ENCODE data around the gene NBPF11.
"Not testable (repeated sequence)": the region's sequence is repeated elsewhere in the genome, so short reads cannot be mapped to it uniquely, and the experiment has no call there.

NBPF11 gene

DNA sequence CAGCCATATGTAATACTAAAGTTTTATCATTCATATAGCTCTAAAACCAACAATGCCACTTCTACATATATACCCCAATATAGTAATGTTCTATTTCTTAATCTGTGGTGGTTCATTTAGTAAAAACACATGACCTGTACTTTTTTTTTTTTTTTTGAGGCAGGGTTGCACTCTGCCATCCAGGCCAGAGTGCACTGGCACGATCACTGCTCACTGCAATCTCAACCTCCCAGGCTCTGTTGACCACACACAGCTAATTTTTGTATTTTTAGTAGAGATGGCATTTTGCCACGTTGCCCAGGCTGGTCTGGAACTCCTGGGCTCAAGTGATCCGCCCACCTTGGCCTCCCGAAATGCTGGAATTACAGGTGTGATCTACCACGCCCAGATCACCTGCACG, 2.1 kb downstream of the NBPF11 start:
- DNase-seq = not testable (repeated sequence)

GRCh38 chr1:148149050-148149815, 2.8 kb downstream of the NBPF11 start:
- DNase-seq = not testable (repeated sequence)

DNA sequence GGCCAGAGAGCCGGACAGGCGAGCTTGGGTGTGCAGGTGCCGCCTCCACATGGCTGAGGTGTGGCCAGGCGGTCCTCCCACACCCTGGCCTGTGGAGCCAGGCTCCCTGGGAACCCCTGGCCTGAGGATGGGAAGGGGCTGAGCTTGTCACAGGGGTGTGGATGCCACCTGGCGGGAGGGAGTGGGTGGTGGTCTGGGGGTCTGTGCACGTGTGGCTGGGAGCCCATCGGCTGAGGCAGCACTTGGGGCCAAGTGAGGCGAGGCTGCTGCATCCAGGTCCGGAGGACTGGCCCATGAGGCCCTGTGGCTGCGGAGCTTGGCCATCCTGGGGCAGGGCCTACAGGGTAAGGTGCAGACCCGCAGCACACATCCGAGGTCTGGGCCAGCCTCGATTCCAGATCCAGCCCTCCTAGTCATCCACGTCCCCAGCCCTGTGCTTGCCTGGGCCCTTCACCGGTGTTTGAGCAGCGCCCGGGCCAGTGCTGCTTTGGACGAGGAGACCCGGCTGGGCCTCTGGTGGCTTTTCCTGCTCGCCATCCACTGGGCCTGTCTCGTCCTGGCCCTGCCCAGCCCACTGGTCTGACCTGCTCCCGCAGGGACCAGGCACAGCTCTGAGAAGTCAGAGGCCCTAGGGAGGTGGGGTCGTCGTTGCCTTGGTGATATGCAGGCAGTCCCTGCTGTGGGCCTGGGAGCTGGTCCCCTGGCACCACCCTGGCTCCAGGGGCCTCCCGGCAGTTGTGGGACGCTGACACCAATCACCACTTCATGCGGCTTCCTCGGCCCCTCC, 4.8 kb downstream of the NBPF11 start:
- not testable (repeated sequence) for DNase-seq

- not testable (repeated sequence) for DNase-seq
Observed at GRCh38 chr1:148146191-148146997, 5.7 kb downstream of the NBPF11 start.

DNA sequence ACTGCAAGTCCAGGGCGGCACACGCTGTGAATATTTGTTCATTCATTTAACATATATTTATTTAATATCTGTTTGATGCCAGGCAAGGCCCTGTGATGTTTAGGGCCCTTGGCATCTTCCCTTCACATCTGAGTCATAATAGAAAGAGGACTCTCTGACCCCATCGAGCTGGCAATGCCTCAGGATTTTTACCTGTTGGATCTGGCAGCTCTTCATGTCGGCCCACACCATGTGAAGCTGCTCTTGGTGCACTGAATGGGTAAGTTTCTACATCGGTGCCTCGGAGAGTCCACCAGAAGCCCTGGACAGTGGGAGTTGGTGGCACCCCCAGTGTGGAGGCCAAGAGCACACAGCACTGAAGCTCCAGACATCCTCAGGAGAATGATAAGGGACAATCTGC, 8.9 kb downstream of the NBPF11 start:
- DNase-seq = not testable (repeated sequence)

GRCh38 chr1:148141936-148142335, 10.1 kb downstream of the NBPF11 start:
- not testable (repeated sequence) for DNase-seq

GRCh38 chr1:148138606-148139005, 13.5 kb downstream of the NBPF11 start:
- DNase-seq = not testable (repeated sequence)

GRCh38 chr1:148122341-148122740, 29.7 kb downstream of the NBPF11 start:
- DNase-seq = not testable (repeated sequence)

- DNase-seq = not testable (repeated sequence)
Observed at GRCh38 chr1:148120395-148120794, 31.7 kb downstream of the NBPF11 start.

- DNase-seq = not testable (repeated sequence)
Observed at GRCh38 chr1:148095732-148096131, 56.3 kb downstream of the NBPF11 start.

- not testable (repeated sequence) for DNase-seq
Observed at GRCh38 chr1:148086196-148086595, 65.9 kb downstream of the NBPF11 start.

GRCh38 chr1:148081205-148081604, 70.9 kb downstream of the NBPF11 start:
- not testable (repeated sequence) for DNase-seq

DNA sequence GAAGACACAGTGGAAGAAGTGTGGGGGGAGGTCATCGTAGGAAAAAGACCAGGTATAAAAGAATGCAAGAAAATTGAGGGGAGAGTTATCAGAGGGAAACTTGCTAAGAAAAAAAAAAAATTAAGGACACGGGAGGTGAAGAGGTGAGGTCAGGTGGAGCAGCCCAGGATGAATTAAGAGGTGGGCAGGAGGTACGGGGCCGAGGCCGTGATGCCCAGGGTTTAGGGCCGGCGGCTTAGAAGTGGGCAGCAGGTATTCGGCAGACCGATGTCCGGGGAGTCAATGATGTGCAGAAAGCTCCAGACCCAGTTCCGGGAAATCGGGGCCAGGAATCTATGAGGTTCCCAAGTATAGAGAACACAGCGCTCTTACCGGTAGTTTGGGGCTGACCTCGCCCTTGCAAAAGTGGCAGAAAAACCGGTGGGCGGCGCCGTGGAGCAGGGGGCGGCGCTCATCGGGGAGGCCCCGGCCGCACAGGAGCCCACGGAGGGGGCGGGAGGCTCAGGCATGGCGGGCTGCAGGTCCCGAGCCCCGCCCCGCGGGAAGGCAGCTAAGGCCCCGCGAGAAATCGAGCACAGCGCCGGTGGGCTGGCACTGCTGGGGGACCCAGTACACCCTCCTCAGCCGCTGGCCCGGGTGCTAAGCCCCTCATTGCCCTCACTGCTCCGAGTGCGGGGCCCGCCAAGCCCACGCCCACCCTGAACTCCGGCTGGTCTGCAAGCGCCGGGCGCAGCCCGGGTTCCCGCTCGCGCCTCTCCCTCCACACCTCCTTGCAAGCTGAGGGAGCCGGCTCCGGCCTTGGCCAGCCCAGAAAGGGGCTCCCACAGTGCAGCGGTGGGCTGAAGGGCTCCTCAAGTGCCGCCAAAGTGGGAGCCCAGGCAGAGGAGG, 73.2 kb downstream of the NBPF11 start:
- DNase-seq = not testable (repeated sequence)

- not testable (repeated sequence) for DNase-seq
Observed at GRCh38 chr1:148078090-148078489, 74.0 kb downstream of the NBPF11 start.

DNA sequence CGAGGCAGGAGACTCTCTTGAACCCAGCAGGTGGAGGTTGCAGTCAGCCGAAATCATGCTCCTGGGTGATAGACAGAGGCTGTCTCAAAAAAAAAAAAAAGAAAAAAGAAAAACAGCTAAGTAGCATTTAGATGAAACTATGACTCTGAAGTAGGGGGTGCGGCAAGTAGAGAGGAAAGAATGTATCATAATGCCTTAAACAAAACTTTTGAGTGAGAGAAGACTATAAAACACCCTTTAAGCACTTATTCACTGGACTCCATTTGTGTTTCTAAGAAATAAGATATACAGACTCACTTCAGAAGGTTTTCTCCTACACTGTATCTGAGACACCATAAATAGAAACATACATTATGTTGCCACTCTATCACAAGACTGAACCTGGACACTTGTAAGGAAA, 74.6 kb downstream of the NBPF11 start:
- DNase-seq = not testable (repeated sequence)

DNA sequence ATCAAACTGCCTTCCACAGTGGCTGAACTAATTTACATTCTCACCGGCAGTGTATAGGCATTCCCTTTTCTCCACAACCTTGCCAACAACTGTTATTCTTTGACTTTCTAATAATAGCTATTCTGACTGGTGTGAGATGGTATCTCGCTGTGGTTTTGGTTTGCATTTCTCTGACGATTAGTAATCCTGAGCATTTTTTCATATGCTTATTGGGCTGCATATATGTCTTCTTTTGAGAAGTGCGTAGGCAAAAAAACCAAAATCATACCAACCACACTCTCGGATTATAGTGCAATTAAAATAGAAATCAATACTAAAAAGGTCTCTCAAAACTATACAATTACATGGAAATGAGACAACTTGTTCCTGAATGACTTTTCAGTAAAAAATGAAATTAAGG, 78.7 kb downstream of the NBPF11 start:
- DNase-seq = not testable (repeated sequence)

DNA sequence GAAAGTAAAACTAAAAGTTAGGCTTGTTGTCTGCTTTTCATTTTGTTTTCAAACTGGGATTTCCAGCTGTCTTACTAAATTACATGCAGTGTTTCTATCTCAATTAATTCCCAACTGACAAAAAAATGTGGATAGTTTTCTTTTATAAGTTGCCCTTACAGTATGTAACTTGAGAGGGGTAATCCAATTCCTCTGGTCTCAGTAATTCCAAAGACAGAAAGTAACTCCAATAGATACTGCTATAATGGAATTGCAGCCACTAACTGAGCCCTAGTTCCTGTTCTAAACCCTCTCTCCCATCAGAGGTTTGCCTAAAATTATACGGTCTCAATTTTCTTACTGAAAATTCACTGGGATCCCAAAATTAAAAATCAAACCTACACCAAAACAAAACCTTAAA, 83.5 kb downstream of the NBPF11 start:
- not testable (repeated sequence) for DNase-seq

DNA sequence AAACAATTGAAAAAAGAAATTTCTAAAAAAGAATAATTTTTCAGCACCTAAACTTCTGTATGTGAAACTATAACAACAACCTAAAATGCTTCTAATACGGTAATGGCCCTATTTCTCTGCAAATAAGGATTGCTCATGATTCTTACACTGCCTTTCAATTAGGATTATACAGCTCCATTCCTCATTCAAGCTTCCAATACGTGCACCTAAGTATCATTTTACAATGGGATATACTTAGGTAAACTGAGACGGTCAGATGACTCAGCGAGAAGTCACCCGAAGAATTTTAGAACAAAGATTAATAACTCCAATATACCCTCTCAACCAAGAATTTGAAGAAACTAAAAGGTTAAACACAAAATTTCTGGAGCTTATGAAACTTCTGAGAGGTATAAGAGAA, 83.9 kb downstream of the NBPF11 start:
- DNase-seq = not testable (repeated sequence)

- not testable (repeated sequence) for DNase-seq
Observed at GRCh38 chr1:148060294-148060701, 91.8 kb downstream of the NBPF11 start.

DNA sequence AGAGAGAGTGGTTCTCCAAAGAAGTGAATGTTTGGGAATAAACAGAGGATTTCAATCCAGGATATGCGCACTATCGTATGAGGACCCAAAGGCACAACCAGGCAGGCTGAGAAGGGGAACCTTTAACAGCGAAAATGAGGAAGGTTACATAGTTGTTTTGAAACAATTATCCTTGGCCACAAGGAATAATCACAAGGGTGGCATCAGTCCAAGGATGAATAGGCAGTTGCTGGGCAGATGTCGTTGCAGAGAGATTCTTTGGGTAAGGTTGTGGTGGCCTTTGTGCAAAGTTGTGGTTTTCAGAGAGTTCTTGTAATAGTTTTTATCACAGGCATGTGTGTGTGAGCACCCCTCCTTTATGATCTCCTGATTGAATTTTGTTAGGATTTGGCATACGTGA, 94.7 kb downstream of the NBPF11 start:
- not testable (repeated sequence) for DNase-seq

Measured in NCI-H1436 (cell line).